Cardiac muscle cell (in vitro differentiated cells and primary cell): ENCODE data around the gene ARMS2. TPM values are rescaled to one million over a fixed set of nuclear protein-coding genes. Genes with fewer than 3 reads are reported as not detected.

Source experiments
- DNase-seq, 2 donors: peaks; one replicate each; pipeline versions ENCODE4 v3.0.0 to v3.0.0-alpha.2; 2010 to 2017; ENCODE audit warnings: low read depth in 1 of 2, low spot score in 1 of 2
- H3K27ac ChIP-seq: fragments of 200-600 bp; sonication (generic); 2 replicates; pipeline ENCODE4 v1.5.1; 2016
- H3K27me3 ChIP-seq: fragments of 200-600 bp; sonication (generic); 2 replicates; pipeline ENCODE4 v1.6.0; 2016; ENCODE audit warnings: control low read depth
- H3K36me3 ChIP-seq: fragments of 200-600 bp; sonication (generic); 2 replicates; pipeline ENCODE4 v1.5.1; 2016; ENCODE audit warnings: control low read depth
- H3K4me1 ChIP-seq: fragments of 200-600 bp; sonication (generic); 2 replicates; pipeline ENCODE4 v1.8.1; 2017; ENCODE audit warnings: low read depth, mild to moderate bottlenecking, mixed run types
- H3K4me3 ChIP-seq: fragments of 200-600 bp; sonication (generic); 2 replicates; pipeline ENCODE4 v1.5.1; 2016; ENCODE audit warnings: mild to moderate bottlenecking
- H3K9me3 ChIP-seq: fragments of 200-600 bp; sonication (generic); 2 replicates; pipeline ENCODE4 v1.5.1; 2017; ENCODE audit warnings: low read depth, mild to moderate bottlenecking, control low read depth
- polyA plus RNA-seq: library from polyadenylated mRNA; unstranded; fragments of >200 nt; fragmentation: Nextera tagmentation; extraction: Ambion mirVana; gene quantifications from 2 replicates; pipeline ENCODE4 v1.2.1, GENCODE V29; 2016
- total RNA-seq: library from RNA; depleted of rRNA; stranded (reverse); fragments of >200 nt; gene quantifications from 2 replicates; pipeline ENCODE4 v1.2.3, GENCODE V29; 2016
- TF ChIP-seq, protein P1 (sequence below): IDR thresholded peaks from 2 replicates; pipeline ENCODE4 v1.5.1; 2012; ENCODE audit warnings: low read depth, mild to moderate bottlenecking, low read length

Gene ARMS2
- total and polyA plus RNA-seq, 2 experiments from 2014 or later, result not detected

DNA sequence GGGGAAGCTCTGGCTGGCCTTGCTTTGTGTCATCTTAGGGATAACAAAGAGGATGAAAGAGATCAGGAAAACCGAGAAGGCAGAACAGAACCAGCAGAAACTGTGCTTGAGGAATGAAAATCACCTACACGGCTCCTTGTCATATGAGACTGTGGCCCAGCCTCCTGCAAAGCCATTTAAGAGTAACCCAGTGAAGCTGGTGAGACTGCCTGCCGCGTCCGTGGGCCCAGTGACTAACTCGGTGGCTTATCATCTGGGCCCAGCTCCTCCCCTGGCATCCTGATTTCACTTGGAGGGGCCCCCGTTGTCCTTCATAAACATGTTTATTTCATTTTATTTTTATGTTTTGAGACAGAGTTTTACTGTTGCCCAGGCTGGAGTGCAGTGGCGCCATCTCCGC is 37.6 kb downstream of the ARMS2 start:
- TF ChIP-seq, protein P1, sequence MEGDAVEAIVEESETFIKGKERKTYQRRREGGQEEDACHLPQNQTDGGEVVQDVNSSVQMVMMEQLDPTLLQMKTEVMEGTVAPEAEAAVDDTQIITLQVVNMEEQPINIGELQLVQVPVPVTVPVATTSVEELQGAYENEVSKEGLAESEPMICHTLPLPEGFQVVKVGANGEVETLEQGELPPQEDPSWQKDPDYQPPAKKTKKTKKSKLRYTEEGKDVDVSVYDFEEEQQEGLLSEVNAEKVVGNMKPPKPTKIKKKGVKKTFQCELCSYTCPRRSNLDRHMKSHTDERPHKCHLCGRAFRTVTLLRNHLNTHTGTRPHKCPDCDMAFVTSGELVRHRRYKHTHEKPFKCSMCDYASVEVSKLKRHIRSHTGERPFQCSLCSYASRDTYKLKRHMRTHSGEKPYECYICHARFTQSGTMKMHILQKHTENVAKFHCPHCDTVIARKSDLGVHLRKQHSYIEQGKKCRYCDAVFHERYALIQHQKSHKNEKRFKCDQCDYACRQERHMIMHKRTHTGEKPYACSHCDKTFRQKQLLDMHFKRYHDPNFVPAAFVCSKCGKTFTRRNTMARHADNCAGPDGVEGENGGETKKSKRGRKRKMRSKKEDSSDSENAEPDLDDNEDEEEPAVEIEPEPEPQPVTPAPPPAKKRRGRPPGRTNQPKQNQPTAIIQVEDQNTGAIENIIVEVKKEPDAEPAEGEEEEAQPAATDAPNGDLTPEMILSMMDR, result no peak
- no peak overlapping the region for H3K27ac ChIP-seq
- no peaks in the 10 kb centered on the region for H3K36me3 ChIP-seq
- DNase-seq, result no peak
- no peaks in the 10 kb centered on the region for H3K27me3 ChIP-seq
- peaks cover 22% of the 10 kb centered on the region for H3K4me1 ChIP-seq
- no peaks in the 10 kb centered on the region for H3K9me3 ChIP-seq
- H3K4me3 ChIP-seq, result no peak overlapping the region

DNA sequence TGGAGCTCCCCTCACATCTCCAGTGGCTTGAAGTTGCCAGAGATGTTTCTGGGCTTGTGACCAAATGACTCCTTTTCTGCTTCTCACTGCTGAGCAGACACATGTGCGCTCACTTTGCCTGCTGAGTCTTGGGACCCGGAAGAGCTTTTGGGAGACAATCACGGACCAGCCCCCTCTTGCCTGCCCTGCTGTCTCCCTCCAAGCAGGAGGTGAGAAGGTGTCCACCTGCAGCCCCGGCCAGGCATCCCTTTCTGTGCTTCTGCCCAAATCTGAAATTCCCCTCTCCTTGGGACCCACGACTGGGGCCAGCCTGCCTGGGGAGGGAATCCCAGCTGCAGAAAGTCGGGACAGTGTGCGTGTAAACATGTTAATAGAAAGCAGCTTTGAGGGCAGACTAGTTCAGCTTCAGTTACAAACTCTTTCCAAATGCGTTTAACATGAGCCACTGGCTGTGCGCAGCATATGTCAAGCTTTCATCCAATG is 38.6 kb downstream of the ARMS2 start:
- TF ChIP-seq, protein P1, result no peak
- no peaks in the 10 kb centered on the region for H3K27me3 ChIP-seq
- H3K4me3 ChIP-seq, result no peak overlapping the region
- no peaks in the 10 kb centered on the region for H3K36me3 ChIP-seq
- H3K27ac ChIP-seq, result no peak overlapping the region
- H3K9me3 ChIP-seq, result no peaks in the 10 kb centered on the region
- peaks cover 17% of the 10 kb centered on the region for H3K4me1 ChIP-seq
- peak in 1 of 2 donors; percentile 56 for DNase-seq

DNA sequence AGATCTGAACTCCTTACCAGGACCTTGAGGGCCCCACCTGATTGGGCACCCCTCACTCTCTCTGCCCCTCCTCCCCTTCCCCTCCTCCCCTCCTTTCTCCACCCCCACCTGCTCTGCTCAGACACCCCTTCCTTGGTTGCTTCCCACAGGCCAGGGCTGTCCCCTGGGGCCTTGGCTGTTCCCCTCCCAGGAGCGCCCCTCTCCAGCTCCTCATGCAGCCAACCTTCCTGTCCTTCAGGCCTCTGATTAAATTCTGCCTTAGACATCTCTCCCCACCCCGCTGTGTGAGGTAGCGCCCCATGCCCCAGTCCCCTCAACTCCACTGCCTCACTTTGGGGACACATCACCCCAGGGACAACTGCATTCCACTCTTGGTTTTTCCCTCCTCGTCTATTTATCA is 39.3 kb downstream of the ARMS2 start:
- Histone ChIP-seq H3K9me3 (no peaks in the 10 kb centered on the region), H3K4me3 (no peak overlapping the region), H3K27me3 (no peaks in the 10 kb centered on the region), H3K27ac (no peak overlapping the region), H3K36me3 (no peaks in the 10 kb centered on the region), H3K4me1 (peaks cover 12% of the 10 kb centered on the region)
- TF ChIP-seq, protein P1, result no peak
- DNase-seq, result no peak

DNA sequence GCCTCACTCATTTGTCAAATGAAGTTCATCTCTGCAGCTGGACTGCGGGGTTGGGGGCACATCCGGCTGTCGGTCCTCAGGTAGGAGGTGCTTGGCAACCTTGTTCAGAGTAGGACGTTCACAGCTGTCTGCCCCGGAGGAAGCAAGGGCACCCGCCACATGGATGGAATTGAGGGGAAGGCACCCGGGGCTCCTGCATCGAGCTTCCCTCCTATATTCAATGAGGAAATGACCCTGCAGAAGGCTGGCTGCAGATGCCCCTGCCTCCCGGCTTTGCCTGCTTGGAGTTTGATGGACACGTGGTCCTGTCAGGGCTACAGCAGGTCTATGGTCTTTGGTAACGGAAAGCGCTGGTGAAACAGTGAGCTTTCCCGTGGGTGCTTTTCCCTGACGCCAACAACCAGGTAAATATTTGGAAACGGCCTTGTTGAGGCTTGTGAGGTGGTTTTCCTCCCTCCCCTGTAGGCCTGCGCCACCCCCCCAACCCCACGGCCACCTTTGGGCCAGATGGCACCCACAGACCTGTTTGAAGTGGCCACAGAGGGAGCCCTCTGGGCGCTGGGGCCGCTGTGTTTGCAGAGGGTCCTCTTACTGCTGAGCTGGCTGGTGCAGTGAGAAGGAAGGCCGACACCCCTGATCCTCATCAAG is 39.8 kb downstream of the ARMS2 start:
- TF ChIP-seq, protein P1, result no peak
- H3K4me3 ChIP-seq, result no peak overlapping the region
- H3K36me3 ChIP-seq, result no peaks in the 10 kb centered on the region
- DNase-seq, result no peak
- H3K27ac ChIP-seq, result no peak overlapping the region
- peaks cover 7% of the 10 kb centered on the region for H3K4me1 ChIP-seq
- H3K9me3 ChIP-seq, result no peaks in the 10 kb centered on the region
- H3K27me3 ChIP-seq, result no peaks in the 10 kb centered on the region

DNA sequence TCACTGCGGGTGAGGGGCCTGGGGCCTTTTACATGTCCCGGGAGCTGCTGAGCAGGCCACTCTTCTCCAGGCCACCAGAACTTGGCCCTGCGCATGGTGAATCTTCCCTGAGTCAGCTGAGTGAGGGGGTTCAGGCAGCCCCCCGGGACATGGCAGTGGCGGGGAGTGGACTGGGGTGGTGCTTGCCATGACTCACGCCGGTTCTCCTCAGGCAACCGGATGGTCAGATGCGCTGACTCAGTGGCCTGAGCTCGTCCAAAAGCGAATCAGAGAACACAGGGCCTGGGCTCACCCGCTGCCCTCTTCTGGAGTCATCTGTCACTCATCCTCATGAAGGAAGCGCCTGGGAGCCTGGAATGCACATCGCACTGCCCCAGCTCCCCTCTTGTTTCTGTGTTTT is 40.4 kb downstream of the ARMS2 start:
- Histone ChIP-seq H3K4me3 (no peak overlapping the region), H3K27ac (no peak overlapping the region), H3K9me3 (no peaks in the 10 kb centered on the region), H3K36me3 (no peaks in the 10 kb centered on the region), H3K27me3 (no peaks in the 10 kb centered on the region), H3K4me1 (peaks cover 5% of the 10 kb centered on the region)
- TF ChIP-seq, protein P1, result no peak
- DNase-seq, result peak in 1 of 2 donors; percentile 73
